Femur (tissue), 1 donor: Measurements from ENCODE around the gene OSGIN1.
"Not testable (repeated sequence)": the region's sequence is repeated elsewhere in the genome, so short reads cannot be mapped to it uniquely, and the experiment has no call there.

Source experiments
- DNase-seq: peaks from one replicate; pipeline ENCODE4 v3.0.0-alpha.2; 2017

Gene OSGIN1

DNA sequence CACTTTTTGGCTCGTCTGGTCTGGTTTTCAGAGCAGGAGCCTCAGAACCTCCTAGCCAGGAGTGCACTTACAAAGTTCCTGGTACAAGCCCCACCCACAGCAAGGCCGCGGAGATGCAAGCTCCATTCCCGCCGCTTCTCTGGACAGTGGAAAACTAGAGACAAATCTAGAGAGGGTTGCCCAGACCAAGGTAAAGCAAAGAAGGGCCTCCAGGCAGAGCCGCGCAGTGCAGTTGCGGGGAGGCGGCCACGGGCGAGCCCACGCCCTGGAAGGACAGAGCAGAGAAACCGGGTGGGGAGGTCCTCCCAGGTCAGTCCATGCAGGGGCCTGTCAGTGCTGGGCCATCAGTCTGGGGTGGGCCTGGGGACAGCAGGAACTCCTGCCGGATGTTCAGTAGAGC lies 11.0 kb upstream of the OSGIN1 start:
- DNase-seq: no peak

DNA sequence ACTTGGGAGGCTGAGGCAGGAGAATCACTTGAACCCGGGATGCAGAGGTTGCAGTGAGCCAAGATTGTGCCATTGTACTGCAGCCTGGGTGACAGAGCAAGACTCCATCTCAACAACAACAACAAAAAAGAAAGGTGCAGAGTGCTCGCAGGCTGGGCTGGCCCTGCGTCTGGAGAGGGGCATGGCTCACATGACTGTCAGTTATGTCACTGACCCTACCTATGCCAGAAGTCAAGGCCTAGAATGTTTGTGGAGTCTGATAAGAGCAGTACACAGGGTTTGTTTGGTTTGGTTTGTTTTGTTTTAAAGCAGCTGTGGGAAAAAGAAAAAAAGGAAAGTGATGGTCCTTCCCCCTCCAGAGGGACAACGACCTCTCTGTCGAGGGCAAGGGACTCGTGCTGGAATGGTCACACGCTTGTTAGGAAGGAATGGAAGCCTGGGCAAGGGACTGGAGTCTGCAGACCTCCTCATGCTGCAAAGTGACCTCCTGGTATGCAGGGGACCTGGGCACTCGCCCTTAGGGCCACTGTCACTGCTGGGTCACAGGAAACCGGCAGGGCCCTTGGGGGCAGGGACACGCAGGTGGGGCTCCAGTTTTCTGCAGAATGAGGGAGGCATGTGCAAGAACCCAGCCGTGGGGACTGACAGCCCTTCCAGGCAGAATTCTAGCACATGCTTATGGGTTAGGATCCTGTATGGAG lies 10.1 kb upstream of the OSGIN1 start:
- DNase-seq: no peak

DNA sequence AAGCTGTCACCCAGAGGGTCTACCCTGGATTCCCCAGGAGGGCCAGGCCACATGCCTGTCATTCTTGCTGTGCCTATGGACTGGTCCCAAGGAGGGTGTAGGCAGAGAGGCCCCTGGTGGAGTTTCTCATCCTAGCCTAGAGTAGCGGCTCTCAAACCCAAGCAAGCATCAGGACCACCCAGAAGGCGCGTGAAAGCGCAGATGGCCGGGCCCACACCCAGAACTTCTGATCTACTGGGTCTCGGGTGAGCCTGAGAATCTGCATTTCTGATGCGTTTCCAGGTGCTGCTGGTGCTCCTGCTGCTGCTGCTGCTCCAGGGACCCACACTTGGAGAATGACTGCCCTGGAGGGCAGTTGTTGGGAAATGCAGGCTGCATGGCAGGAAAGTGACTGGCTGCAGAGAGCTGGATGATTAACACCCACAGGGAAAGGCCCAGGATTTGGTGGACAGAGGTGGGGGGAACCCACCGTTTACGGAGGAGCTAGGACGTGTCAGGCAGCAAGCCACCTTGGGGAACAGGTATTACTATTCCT lies 9.5 kb upstream of the OSGIN1 start:
- no peak for DNase-seq

DNA sequence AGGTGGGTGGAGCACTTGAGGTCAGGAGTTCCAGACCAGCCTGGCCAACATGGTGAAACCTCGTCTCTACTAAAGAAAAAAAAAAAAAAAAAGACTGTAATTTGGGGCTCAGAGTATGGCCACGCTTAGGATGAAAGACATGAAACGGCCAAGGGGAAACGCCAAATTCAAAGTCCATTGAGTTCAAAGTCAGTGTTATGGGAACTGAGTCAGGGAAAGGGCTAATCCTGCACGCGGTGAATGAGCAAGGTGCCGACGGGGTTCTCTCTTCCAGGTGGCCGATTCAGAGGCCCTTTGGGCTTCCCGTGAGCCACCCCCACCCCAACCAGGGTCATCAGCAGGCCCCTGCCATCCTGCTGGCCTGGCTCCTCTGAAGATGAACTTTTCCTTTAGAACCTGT lies 7.5 kb upstream of the OSGIN1 start:
- no peak for DNase-seq

DNA sequence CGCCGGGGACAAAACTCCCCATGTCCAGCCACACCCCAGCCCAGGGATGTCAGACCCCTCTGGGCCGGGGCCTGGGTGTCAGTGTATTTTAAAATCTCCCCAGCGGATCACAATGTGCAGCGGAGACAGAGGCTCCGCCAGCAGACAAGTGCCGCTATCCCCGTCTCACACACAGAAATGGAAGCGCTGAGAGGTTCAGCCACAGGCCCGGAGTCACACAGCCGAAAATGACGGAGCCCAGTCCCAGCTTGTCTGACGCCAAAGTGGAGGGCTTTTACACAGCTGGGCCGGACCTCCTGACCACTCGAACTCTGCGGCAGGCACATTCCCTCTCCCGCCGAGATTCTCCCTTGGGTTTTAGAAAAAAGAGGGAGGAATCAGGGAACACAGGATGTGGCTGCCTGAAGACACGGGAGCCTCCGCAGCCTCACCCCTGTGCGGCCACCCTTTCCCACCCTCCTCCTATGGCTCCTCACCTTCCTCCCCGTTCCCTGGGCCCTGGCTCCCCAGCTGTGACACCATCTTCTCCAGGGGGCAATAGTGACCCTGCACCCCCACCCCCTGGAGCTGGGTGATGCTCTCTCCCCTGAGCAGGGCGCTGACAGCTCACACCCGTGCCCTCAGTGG lies 6.8 kb upstream of the OSGIN1 start:
- no peak for DNase-seq

DNA sequence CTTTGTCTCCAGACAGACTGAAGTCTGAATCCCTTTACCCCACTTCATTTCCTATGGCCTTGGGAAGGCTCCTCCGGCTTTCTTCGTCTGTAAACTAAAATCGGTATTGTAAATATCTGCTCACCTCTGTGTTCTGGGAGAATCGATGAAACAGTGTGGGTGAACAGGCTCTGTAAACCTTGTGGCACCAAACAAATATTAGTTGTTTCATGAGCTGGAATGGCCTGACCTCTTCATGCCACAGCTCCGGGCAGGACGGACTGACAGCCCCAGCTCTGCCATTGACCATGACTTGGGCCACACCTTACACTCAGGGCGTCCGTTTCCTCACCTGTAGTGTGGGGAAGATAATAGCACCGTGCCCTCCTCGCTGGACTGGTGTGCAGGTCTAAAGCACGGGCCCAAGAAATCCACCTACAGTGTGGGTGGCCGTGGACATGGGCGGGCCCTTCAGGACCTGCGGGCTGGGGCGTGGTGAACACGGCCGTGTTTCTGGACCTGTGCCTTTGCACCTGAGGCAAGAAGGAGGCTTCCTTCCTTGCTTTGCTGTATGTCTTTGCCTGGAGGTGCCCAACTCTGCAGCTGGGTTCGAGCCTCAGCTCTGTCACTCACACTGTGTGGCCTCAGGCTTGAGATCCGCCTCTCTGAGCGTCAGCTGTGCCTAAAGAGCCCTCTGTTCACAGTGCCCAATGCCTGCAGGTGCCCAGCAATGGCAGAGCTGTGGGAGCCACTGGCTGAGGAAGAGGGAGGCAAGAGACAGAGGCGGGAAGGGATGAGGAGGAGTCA lies 6.1 kb upstream of the OSGIN1 start:
- no peak for DNase-seq

DNA sequence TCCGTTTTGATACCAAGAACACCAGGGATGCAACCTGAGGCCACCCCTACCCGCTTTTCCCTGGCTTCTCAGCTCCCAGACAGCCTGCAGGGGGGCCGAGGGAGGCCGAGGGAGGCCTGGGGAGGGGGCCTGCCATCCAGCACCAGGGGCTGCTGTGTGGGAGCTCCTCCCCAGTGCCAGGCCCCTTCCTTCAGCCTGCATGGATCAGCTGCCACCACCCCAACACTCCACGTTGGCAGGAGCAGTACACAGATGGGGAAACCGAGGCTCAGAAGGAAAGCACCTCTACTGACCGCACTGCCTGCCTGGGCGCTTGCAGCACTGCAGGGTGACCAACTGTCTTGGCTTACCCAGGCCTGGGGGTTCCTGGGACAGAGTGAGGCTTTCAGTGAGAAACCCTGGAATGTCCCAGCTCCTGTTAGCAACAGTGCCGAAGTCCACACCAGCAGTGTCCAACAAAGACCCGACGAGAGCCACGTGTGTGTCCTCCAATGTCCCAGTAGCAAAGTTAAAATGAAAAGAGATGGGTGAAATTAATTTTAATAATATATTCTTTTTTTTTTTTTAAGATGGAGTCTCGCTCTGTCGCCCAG lies 5.3 kb upstream of the OSGIN1 start:
- no peak for DNase-seq

DNA sequence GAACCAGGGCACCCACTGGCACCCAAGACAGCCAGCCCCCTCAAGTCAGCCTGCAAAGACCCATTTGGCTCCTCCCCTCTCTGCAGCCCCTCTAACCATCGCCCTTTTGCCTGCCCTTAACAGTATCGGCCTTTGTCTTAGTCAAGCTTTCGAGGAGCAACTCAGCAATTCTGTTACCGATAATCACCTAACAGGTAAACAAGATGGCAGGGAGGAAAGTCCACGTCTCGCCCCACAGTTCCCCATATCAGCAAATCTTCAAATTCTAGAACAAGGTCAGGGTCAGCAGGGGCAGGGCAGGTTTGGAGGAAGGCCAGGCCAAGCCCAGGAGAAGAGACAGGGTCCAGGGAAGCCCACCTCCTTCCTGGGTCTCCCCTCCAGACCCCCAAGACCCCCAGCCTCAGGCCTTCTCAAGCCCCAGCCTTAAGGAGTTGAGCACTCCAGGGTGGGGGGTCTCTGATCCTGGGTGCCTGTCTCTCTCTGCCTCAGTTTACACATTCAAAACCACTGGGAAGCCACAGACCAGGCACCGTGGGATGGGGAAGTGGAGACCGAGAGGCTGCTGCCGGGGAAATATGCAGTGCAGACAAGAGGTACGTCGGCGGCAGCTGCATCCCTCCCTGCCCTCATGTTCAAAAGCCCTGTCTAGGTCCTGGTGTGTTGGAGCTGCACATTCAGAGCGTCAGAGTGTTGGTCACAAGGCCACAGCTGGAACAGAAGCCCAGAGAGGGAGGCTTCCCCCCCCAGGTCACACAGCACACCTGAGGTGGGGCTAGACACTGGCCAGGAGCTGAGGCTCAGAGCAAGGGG lies 3.9 kb upstream of the OSGIN1 start:
- DNase-seq: no peak

DNA sequence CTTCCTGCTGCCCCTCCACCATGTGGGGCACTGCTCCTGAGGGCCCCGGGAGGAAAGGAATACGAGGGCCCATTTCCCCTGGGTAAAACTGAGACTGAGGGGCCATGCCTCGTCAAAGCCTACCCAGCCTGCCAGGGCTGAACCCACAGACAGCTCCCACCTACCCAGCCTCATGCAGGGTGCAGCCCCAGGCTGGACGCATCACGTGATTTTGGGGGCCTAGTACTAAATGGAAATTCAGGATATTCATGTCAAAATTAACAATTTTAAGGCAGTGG lies 3.4 kb upstream of the OSGIN1 start:
- no peak for DNase-seq

DNA sequence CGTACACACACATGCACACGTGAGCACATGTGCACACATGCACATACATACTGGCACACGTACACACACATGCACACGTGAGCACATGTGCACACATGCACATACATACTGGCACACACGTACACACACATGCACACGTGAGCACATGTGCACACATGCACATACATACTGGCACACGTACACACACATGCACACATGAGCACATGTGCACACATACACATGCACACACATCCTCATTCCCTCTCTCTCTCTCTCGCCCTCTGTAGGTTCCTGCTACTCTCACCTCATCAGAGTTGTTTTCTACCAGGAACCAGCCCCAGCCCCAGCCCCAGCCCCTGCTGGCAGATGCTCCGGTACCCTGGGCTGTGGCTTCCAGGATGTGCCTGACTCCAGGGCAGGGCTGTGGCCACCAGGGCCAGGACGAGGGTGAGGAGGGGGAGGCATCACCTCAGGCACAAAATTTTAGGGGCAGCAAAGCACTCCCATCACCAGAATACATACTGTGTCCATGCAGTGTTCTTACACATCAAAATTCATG lies 2.1 kb upstream of the OSGIN1 start:
- DNase-seq: not testable (repeated sequence)

DNA sequence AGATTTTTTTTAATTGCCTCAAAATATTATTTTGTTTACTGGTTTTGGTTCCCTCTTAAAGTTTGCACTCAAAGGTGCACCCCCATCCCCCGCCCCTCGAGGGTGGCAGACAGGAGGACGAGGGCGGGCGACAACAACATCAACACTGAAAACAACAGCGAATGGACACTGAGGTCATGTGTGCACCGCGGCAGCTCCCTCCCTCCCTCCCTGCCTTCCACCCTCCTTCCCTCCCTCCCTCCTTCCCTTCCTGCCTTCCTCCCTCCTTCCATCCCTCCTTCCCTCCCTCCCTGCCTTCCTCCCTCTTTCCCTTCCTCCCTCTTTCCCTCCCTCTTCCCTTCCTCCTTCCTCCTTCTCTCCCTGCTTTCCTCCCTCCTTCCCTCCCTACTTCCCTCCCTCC lies 1.5 kb upstream of the OSGIN1 start:
- no peak for DNase-seq

DNA sequence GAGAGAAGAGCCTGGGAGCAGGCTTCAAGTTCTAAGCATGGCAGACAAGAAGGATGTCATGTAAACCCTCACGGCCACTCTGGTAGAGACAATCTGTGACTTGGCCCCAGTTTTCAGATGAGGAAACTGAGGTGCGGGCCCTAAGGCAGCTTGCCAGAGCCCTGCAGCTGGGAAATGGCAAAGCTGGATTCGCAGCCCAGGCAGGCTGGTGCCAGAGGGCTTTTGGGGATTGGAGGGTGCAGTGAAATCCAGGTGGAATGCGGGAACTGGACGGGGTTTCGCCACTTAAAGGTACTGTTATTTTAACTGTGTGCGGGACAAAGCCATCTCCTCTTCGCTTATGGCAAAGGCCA lies 477 bp upstream of the OSGIN1 start:
- no peak for DNase-seq

DNA sequence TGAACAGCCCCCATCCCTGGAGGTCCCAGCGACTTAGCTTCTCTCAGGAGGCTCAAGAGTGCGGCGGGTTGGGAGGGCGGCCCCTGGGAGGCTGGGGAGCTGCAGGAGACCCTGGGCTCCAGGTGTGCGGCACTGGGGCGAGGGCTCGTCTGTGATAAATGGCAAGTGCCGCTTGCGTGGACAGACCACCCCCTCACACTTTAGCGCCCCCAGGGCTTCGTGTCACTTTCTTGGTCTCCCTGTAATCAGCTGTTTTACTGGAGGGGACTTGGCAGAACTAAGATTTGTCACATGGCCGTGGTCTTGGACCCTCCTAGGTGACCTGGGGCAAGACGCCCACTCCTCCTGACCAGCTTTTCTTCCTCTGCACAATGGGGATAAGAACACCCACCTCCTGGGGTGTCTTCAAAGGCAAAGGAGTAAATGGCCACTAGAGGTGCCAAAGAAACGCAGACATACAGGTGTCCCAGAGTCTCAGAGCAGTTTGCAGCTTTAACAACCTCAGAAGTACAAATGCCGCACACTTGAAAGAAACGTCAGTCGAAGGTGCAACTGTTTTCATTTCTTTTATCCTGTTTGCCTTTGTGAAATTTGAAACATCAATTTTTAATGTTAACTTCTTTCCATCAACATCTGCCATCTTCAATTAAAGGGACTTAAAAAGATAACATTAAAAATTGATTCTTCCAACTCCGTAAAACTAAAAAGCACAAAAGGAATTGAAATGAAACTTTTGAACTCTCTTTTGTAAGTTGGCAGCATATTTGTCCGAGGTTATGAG lies 946 bp downstream of the OSGIN1 start:
- DNase-seq: no peak

DNA sequence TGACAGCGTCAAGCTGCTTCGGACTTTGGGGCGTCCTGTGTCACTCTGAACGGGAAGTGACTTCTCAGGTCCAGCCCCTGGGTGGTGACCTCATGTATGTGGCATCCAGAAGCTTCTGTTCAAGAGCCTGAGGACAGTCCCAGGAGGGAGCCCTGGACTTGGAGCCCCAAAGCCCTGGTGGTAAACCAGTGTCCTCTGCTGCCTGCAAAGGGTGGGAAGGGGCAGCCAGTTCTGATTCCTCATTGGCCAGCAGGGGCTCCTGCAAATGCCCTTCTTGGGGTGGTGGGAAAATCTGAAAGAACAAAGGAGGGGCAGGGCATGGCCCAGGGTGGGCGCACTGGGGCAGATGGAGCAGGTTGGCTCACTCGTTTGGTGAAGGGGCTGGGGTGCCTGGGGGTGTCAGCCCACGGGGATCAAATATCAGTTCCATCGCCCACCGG lies 1.6 kb downstream of the OSGIN1 start:
- no peak for DNase-seq

DNA sequence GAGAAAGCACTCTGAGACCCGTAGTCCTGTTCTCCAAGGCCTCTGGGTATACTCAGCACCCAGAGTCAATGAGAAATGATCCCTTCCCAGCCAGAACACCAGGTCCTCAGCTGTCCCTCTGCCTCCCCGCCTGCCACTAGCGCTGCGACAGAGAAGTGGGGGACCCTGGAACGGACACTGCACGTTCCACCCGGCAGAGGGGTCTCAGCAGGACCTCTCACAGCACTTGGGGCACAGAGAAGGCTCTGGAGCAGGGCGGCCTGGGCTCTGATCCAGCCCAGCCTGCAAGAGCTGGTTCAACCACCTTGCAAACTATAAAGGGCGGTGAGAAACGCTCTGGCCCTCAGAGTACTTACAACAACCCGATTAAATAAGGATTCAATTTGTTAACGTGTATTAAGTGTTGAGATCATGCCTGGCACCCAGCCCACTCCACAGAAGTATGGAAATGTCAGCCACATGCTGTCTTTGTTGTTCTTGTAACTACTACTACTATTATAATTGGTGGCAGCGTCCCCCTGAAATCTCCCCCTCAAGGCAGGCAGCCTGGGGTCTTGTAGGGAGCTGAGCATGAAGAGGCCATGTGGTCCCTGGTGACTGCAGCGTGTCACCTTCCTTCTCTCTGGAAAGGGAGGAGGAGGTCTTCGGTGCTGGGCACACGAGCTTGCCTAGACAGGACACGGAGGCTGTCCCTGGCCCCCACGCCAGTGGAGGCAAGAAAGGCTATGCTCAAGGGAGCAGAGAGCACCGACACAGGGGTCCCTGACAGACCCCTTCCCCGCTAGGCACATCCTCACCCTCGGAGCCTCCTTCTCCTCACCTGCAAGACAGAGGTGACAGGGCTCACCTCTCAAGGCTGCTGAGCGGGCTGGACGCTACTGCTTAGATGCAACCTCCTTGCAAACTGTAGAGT lies 2.4 kb downstream of the OSGIN1 start:
- peak; percentile 48 for DNase-seq

DNA sequence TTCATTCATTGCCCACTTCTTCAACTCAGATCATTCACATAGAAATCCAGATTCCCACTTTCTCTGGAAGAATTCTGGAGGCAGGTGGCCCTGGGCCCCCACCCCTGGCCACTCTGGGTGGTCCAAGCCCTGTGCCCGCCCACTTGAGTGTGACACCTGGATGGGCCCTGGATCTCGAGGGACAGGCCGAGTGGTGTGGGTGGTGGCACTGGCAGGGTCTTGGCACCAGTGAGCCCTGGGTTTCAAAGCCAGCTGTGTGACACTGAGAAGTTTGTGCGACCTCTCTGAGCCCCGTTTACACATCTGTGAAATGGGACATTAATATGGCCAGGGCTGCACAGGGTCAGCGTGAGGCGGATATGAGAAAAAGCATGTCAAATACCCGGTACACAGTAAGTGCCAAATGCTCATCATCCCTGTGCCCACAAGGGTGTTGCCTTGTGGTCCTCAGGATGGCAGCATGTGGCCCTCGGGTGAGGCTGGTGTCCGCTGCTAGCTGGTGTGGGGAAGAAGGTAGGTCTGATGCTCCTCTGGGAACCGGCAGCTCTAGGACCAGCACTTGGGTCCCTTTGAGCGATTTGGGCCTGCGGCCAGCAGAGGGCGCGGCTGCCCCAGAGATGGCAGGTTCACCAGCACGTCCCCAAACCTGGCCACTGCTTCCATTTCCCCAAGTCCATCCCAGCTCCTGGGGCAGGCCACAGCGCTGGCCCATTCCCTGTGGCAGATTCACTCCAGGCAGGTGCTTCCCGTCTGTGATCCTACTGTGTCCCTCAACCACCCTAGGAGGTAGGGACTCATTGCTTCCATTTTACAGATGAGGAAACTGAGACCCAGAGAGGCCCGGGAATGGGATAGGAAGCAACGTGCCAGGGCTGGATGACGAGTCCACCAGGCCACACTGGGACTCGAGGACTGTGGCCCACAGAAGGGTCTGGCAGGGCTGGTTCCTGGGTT lies 3.6 kb downstream of the OSGIN1 start:
- DNase-seq: peak; percentile 85

DNA sequence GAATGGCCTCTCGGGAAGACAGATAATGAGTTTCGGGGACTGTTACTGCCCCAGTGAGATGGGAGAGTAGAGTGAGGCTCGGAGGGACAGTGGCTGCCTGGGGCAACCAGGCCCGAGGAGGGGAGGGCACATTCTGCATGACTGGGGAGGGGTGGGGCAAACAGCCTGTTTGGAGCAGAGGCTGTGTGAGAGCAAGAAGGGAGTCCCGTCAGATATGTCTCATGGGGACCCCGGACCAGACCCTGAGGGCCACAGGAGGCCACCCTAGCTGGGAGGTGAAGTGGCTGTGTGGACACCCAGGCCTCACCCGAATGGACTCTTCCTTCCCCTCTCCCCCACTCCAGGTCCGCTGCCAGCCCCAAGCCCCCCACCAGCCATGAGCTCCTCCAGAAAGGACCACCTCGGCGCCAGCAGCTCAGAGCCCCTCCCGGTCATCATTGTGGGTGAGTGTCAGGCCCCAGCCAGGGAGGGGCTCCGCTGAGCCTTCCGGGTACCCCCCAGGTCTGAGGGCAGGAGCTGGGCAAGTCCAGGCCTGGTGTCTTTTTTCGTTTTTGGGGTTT lies 4.3 kb downstream of the OSGIN1 start:
- no peak for DNase-seq

DNA sequence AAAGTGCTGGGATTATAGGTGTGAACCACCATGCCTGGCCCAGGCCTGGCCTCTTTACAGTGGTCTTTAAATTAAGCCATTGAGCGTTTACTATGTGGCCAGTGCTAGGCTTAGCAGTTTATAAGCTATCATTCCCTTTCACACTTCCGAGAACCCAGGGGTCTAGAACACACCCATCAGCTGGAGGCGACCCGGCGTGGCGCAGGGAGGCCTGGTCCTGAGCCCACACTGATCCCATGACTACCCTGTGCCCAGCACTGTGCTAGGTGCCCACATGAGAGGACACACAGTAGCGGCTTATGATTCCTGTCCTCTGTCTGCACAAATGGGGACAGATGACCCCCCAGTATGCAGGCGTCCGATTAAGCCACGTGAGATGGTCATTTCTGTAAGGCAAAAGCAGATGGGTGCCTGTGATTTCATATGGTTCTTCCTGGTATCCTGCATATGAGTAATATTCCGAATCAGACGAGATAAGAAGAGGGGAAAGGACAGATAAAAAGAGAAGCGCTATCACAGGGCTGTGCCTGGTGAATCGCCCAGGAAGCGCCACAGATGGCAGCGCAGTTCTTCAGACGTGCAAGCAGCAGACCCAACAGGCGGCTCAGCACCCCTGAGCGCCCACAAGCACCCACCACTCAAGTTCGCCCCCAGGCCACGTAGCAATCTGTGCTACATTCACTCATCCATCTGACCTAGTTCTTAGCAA lies 5.3 kb downstream of the OSGIN1 start:
- no peak for DNase-seq
